GM19238 (cell line): Measurements from ENCODE around the gene DYNLL1.
"Not testable (repeated sequence)": the region's sequence is repeated elsewhere in the genome, so short reads cannot be mapped to it uniquely, and the experiment has no call there.

Experiments
- DNase-seq: peaks from one replicate; pipeline ENCODE4 v3.0.0; 2011; ENCODE audit warnings: low spot score; ENCODE audit not compliant: insufficient read length

The DYNLL1 gene

GRCh38 chr12:120473807-120474615, 21.9 kb upstream of the DYNLL1 start:
- DNase-seq: no peak

GRCh38 chr12:120474616-120474960, 21.3 kb upstream of the DYNLL1 start:
- DNase-seq: no peak

GRCh38 chr12:120475643-120476042, 20.3 kb upstream of the DYNLL1 start:
- no peak for DNase-seq

- DNase-seq: no peak
Observed at GRCh38 chr12:120479458-120479857, 16.5 kb upstream of the DYNLL1 start.

GRCh38 chr12:120480211-120480610, 15.7 kb upstream of the DYNLL1 start:
- DNase-seq: no peak

GRCh38 chr12:120481022-120481767, 14.7 kb upstream of the DYNLL1 start:
- DNase-seq: no peak

GRCh38 chr12:120483621-120484020, 12.3 kb upstream of the DYNLL1 start:
- DNase-seq: no peak

- DNase-seq: no peak
Observed at GRCh38 chr12:120485961-120486881, 9.7 kb upstream of the DYNLL1 start.

- DNase-seq: not testable (repeated sequence)
Observed at GRCh38 chr12:120487552-120487951, 8.4 kb upstream of the DYNLL1 start.

GRCh38 chr12:120488057-120488640, 7.8 kb upstream of the DYNLL1 start:
- no peak for DNase-seq

GRCh38 chr12:120489018-120489417, 6.9 kb upstream of the DYNLL1 start:
- DNase-seq: no peak

GRCh38 chr12:120490325-120490724, 5.6 kb upstream of the DYNLL1 start:
- no peak for DNase-seq

GRCh38 chr12:120490833-120491512, 4.9 kb upstream of the DYNLL1 start:
- no peak for DNase-seq

GRCh38 chr12:120495186-120495730, 655 bp upstream of the DYNLL1 start:
- DNase-seq: no peak

- peak; percentile 61 for DNase-seq
Observed at GRCh38 chr12:120496413-120497340, 764 bp downstream of the DYNLL1 start.

- DNase-seq: no peak
Observed at GRCh38 chr12:120497524-120498150, 1.7 kb downstream of the DYNLL1 start.

GRCh38 chr12:120498870-120499515, 3.1 kb downstream of the DYNLL1 start:
- DNase-seq: no peak

GRCh38 chr12:120500581-120500980, 4.7 kb downstream of the DYNLL1 start:
- DNase-seq: no peak
